ENCODE results near the gene AP3B1.

GRCh38 chr5:78327761-78328510 is 33.4 kb upstream of the AP3B1 start:
- no peak for TF ChIP-seq CTCF (IDR thresholded peaks at IDR 0.05)
- TF ChIP-seq ZFX (IDR thresholded peaks at IDR 0.05; ENCODE audit: borderline replicate concordance), result no peak

Data from 22Rv1 (cell line).